GM12878 (cell line): ENCODE results near the gene RUFY4. TPM values are rescaled to one million over a fixed set of nuclear protein-coding genes. Genes with fewer than 3 reads are reported as not detected.

Source experiments
- ATAC-seq: fragments of 200-7000 bp; cut with Tn5 transposase; 3 replicates; pipeline ENCODE4 v1.9.1; 2020; ENCODE audit warnings: mild to moderate bottlenecking, moderate library complexity
- BruUV-seq: library from RNA; stranded (reverse); fragments of 400-500 nt; replicated peaks from 2 replicates; lab custom pipeline; 2021; lab: Mats Ljungman, UMichigan
- CTCF ChIA-PET: fragments of 300-600 bp; sonication (Branson Sonifier 250); formaldehyde crosslinking; extraction: SDS; loops from one replicate; lab custom pipeline; 2021; ENCODE audit warnings: inconsistent platforms; lab: Yijun Ruan, JAX
- POLR2A ChIA-PET: fragments of 350-600 bp; formaldehyde crosslinking; extraction: SDS; loops from one replicate; lab custom pipeline; 2021; ENCODE audit warnings: inconsistent platforms; lab: Charles Lee
- RAD21 ChIA-PET: fragments of 300-600 bp; sonication (Branson Sonifier 250); formaldehyde crosslinking; loops from one replicate; lab custom pipeline; 2023; ENCODE audit warnings: antibody characterized with exemption; ENCODE audit not compliant: unreplicated experiment; lab: Charles Lee
- SMC1A ChIA-PET: fragments of 300-600 bp; sonication (Branson Sonifier 250); formaldehyde crosslinking; loops from one replicate; lab custom pipeline; 2023; ENCODE audit not compliant: unreplicated experiment, uncharacterized antibody; lab: Charles Lee
- DNase-seq: peaks from one replicate; pipeline ENCODE4 v3.0.0-alpha.2; 2011; ENCODE audit warnings: low read depth, low spot score
- FAIRE-seq: peaks from 3 replicates; lab custom pipeline; 2011; peaks lifted over from hg19 to GRCh38; lab: Jason Lieb, UNC
- H2AFZ ChIP-seq: 2 replicates; pipeline ENCODE4 v1.6.0; 2011; ENCODE audit warnings: low read depth, low read length, control low read depth; ENCODE audit not compliant: control insufficient read depth
- H3K27ac ChIP-seq: 2 replicates; pipeline ENCODE4 v1.5.1; 2011; ENCODE audit warnings: control low read depth; ENCODE audit not compliant: control insufficient read depth, insufficient read depth
- H3K27me3 ChIP-seq, 2 experiments: replicated peaks in 1 of 2; 2 replicates each; pipeline versions ENCODE4 v1.6.0 to v1.6.1; 2011; ENCODE audit warnings: low read length in 1 of 2; ENCODE audit not compliant: control insufficient read depth in 2 of 2, insufficient read depth in 2 of 2
- H3K36me3 ChIP-seq, 2 experiments: 2 replicates each; pipeline ENCODE4 v1.5.1; 2011; ENCODE audit warnings: low read length in 1 of 2; ENCODE audit not compliant: control insufficient read depth in 2 of 2, insufficient read depth in 2 of 2
- H3K4me1 ChIP-seq: 2 replicates; pipeline ENCODE4 v1.6.1; 2011; ENCODE audit warnings: mild to moderate bottlenecking, low read length, moderate library complexity, mixed read lengths; ENCODE audit not compliant: control insufficient read depth, insufficient read depth
- H3K4me2 ChIP-seq: 2 replicates; pipeline ENCODE4 v1.6.0; 2011; ENCODE audit warnings: control low read depth; ENCODE audit not compliant: control insufficient read depth, insufficient read depth
- H3K4me3 ChIP-seq: fragments of 200-600 bp; sonication (generic); 2 replicates; pipeline ENCODE4 v1.5.1; 2016
- H3K79me2 ChIP-seq: 2 replicates; pipeline ENCODE4 v1.6.0; 2011; ENCODE audit warnings: low read length; ENCODE audit not compliant: control insufficient read depth, insufficient read depth
- H3K9ac ChIP-seq: 2 replicates; pipeline ENCODE4 v1.8.0; 2011; ENCODE audit warnings: low read length, control low read depth, mixed read lengths; ENCODE audit not compliant: control insufficient read depth, insufficient read depth
- H3K9me3 ChIP-seq: replicated peaks from 3 replicates; pipeline ENCODE4 v1.5.1; 2011; ENCODE audit warnings: mild to moderate bottlenecking, low read length; ENCODE audit not compliant: control insufficient read depth, insufficient read depth
- H4K20me1 ChIP-seq: 2 replicates; pipeline ENCODE4 v1.6.0; 2011; ENCODE audit not compliant: control insufficient read depth, insufficient read depth
- MTA3 ChIP-seq: IDR thresholded peaks from 2 replicates; pipeline ENCODE4 v1.6.1; 2012; ENCODE audit warnings: low read length, inconsistent platforms, borderline replicate concordance
- MYB ChIP-seq: fragments of 150-350 bp; IDR thresholded peaks from 2 replicates; pipeline ENCODE4 v1.6.1; 2014; ENCODE audit warnings: mild to moderate bottlenecking, low read depth, low read length, borderline replicate concordance
- NRF1 ChIP-seq: conservative IDR thresholded peaks from 2 replicates; pipeline ENCODE4 v1.6.1; 2011; ENCODE audit warnings: mild to moderate bottlenecking, low read depth, low read length, improper control_type of control experiment
- PBX3 ChIP-seq: IDR thresholded peaks from 2 replicates; pipeline ENCODE4 v1.6.1; 2011; ENCODE audit warnings: mild to moderate bottlenecking, low read depth, low read length, moderate library complexity; ENCODE audit not compliant: insufficient replicate concordance
- SMAD5 ChIP-seq: IDR thresholded peaks from 2 replicates; pipeline ENCODE4 v1.6.1; 2016; ENCODE audit warnings: antibody characterized with exemption, low read depth
- SPI1 ChIP-seq: IDR thresholded peaks from 2 replicates; pipeline ENCODE4 v1.6.1; 2011; ENCODE audit warnings: low read depth, mild to moderate bottlenecking, low read length, moderate library complexity, borderline replicate concordance; ENCODE audit not compliant: insufficient read depth
- SREBF1 ChIP-seq: IDR thresholded peaks from 2 replicates; pipeline ENCODE4 v1.6.1; 2012; ENCODE audit warnings: mild to moderate bottlenecking, low read length
- WGBS: methylation state at CpG from one replicate; pipeline ENCODE4 v1.1.6; 2016; ENCODE audit warnings: low lambda C conversion rate; ENCODE audit not compliant: insufficient replicate concordance, insufficient coverage; ENCODE audit errors: missing lambda C conversion rate; 5-methylcytosine and 5-hydroxymethylcytosine counted together
- in situ Hi-C: fragments of 300-500 bp; cut with MboI; formaldehyde crosslinking; loops from 9 replicates; pipeline ENCODE4 v1.14.3; 2018; ENCODE audit warnings: mixed read lengths
- intact Hi-C: fragments of 100-400 bp; cut with micrococcal nuclease; formaldehyde crosslinking; loops from one replicate; pipeline ENCODE4 v1.14.2; 2022; ENCODE audit not compliant: unreplicated experiment
- polyA plus RNA-seq, 11 experiments: library from polyadenylated mRNA; depleted of rRNA in 4 of 11; unstranded in 6 of 11; stranded (reverse) in 5 of 11; fragments of >200 nt; fragmentation: Nextera tagmentation in 4 of 11; fragmentation: Illumina TruSeq in 1 of 11; extraction: Ambion mirVana in 4 of 11; extraction: Trizol in 1 of 11; gene quantifications; 1 replicate in 1 of 11; 2 replicates in 10 of 11; pipeline versions ENCODE4 v1.2.1 to v1.2.3, GENCODE V29; 2011 to 2016; ENCODE audit warnings: inconsistent platforms in 2 of 11, missing spikeins in 2 of 11, low read depth in 1 of 11
- total RNA-seq, 4 experiments: library from RNA; depleted of rRNA in 3 of 4; stranded (reverse); fragments of >200 nt in 3 of 4; fragmentation: Illumina TruSeq in 1 of 4; extraction: Trizol in 1 of 4; gene quantifications; 2 replicates each; pipeline versions ENCODE4 v1.2.1 to v1.2.3, GENCODE V29; 2013 to 2021

RUFY4 gene
- total and polyA plus RNA-seq, 10 of the 15 experiments (the other 5 are each of a cell fraction or from before 2014, with no cell fraction given): 0.05 to 2.7 (median 0.90) TPM

DNA sequence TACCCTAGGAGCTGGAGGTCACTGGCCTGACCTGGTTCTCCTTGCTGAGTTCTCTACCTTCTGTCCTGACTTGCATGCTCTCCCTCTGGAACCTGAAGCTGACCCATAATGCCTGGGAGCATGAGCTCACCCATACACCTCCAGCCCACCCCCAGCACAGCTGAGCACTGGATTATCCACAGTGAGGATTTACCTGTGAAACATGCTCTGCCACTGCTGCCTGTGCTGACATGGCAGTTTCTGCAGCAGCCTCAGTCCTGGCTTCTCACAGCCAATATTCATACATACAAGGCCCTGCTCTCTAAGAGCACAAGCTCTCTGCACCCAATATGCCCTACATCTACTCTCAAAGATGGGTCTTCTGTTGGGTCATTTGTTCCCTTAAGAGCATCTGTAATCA, 61.8 kb downstream of the RUFY4 start:
- ATAC-seq: no peak
- H3K36me3 ChIP-seq: no peaks in the 10 kb centered on the region
- in situ Hi-C loops: no loop called here

DNA sequence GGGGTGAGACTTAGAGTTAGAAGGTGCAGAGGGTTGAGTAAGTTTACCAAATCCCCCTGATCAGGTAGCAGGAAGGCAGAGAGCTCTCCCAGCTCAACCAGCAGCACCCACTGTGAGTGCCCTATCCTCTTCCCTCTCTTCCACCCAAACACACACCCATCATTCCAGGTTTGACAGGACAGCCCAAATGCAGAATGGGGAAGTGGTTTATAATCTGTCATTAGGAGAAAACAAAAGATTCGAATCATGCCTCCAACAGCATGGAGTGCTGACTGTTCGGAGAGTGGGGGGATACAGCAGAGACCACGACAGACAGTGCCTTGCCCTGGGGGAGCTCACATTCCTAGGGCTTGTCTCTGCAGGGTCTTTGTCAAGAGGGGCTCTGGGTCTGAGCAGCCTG, 68.5 kb downstream of the RUFY4 start:
- Histone ChIP-seq H3K27me3 (peaks cover 3 to 5% of the 10 kb centered on the region in 2 experiments), H3K9ac (no peak overlapping the region), H3K9me3 (no peaks in the 10 kb centered on the region), H3K79me2 (no peaks in the 10 kb centered on the region), H3K4me2 (no peak overlapping the region), H3K36me3 (no peaks in the 10 kb centered on the region), H2AFZ (no peak overlapping the region), H3K27ac (no peak overlapping the region), H3K4me1 (no peaks in the 10 kb centered on the region), H4K20me1 (no peaks in the 10 kb centered on the region), H3K4me3 (no peak overlapping the region)
- intact Hi-C loops (no loop called here), in situ Hi-C loops (no loop called here)
- ChIA-PET CTCF (no interaction called here), SMC1A (no interaction called here), RAD21 (no interaction called here), POLR2A (no interaction called here)
- FAIRE-seq (no peak), ATAC-seq (no peak), DNase-seq (no peak)
- 19% methylated on average over 3 of the region's 3 CpGs for WGBS
- no peak for TF ChIP-seq PBX3
- TF ChIP-seq SPI1: peak; percentile 57; the same call in 1 of the 2 replicates
- BruUV-seq: no TSS peak

More for the DNA sequence above, 61.8 kb downstream of the RUFY4 start:
- intact Hi-C loops: no loop called here
- Histone ChIP-seq H3K4me1 (no peaks in the 10 kb centered on the region), H3K4me2 (no peak overlapping the region), H3K9me3 (no peaks in the 10 kb centered on the region), H4K20me1 (no peaks in the 10 kb centered on the region), H3K4me3 (no peak overlapping the region), H2AFZ (no peak overlapping the region), H3K9ac (no peak overlapping the region), H3K79me2 (no peaks in the 10 kb centered on the region), H3K27me3 (peaks cover 0 to 2% of the 10 kb centered on the region in 2 experiments; a peak in 3 of 4 replicates), H3K27ac (no peak overlapping the region)
- BruUV-seq: no TSS peak
- ChIA-PET POLR2A (interaction anchor here (0.7 kb wide), 1 partner anchor 643 kb away, joined by 3 read pairs; no protein-coding TSS in a partner anchor), RAD21 (no interaction called here), SMC1A (no interaction called here), CTCF (no interaction called here)
- DNase-seq: no peak
- no peak for TF ChIP-seq NRF1
- TF ChIP-seq SMAD5: no peak
- no peak for TF ChIP-seq MYB
- no peak for TF ChIP-seq SREBF1
- TF ChIP-seq MTA3: no peak
- no peak for FAIRE-seq
